Skeletal muscle tissue (tissue), 4 donors: Measurements from ENCODE around the gene DPY19L2. TPM values are rescaled to one million over a fixed set of nuclear protein-coding genes. Genes with fewer than 3 reads are reported as not detected.
"Not testable (repeated sequence)": the region's sequence is repeated elsewhere in the genome, so short reads cannot be mapped to it uniquely, and the experiment has no call there.

Experiments used
- H3K27ac ChIP-seq: one replicate; pipeline ENCODE4 v1.7.0; 2013; ENCODE audit warnings: mild to moderate bottlenecking, low read depth, low read length, inconsistent platforms
- H3K27me3 ChIP-seq, 3 donors: one replicate each; pipeline ENCODE4 v1.7.0; 2013; ENCODE audit warnings: low read length in 3 of 3; ENCODE audit not compliant: control insufficient read depth in 3 of 3, insufficient read depth in 3 of 3
- H3K36me3 ChIP-seq, 3 donors: one replicate each; pipeline ENCODE4 v1.7.0; 2013; ENCODE audit warnings: low read length in 3 of 3; ENCODE audit not compliant: control insufficient read depth in 3 of 3, insufficient read depth in 3 of 3
- H3K4me1 ChIP-seq, 3 donors: one replicate each; pipeline ENCODE4 v1.7.0; 2013; ENCODE audit warnings: low read length in 3 of 3, mild to moderate bottlenecking in 3 of 3; ENCODE audit not compliant: control insufficient read depth in 3 of 3, insufficient read depth in 3 of 3
- H3K4me3 ChIP-seq, 3 donors: one replicate each; pipeline ENCODE4 v1.7.0; 2013; ENCODE audit warnings: low read length in 3 of 3
- H3K9ac ChIP-seq, 3 donors: one replicate each; pipeline ENCODE4 v1.7.0; 2013; ENCODE audit warnings: low read length in 3 of 3, mild to moderate bottlenecking in 3 of 3, moderate library complexity in 2 of 3, low read depth in 1 of 3
- H3K9me3 ChIP-seq, 3 donors: one replicate each; pipeline ENCODE4 v1.7.0; 2013; ENCODE audit warnings: low read length in 3 of 3; ENCODE audit not compliant: control insufficient read depth in 3 of 3
- total RNA-seq: library from RNA; depleted of rRNA; stranded (reverse); fragments of >200 nt; gene quantifications from one replicate; pipeline ENCODE4 v1.2.3, GENCODE V29; 2014
- donor health status: Osteomylitis.

Gene DPY19L2
- total RNA-seq, 1 donor from 2014 or later: 12.5 TPM

DNA sequence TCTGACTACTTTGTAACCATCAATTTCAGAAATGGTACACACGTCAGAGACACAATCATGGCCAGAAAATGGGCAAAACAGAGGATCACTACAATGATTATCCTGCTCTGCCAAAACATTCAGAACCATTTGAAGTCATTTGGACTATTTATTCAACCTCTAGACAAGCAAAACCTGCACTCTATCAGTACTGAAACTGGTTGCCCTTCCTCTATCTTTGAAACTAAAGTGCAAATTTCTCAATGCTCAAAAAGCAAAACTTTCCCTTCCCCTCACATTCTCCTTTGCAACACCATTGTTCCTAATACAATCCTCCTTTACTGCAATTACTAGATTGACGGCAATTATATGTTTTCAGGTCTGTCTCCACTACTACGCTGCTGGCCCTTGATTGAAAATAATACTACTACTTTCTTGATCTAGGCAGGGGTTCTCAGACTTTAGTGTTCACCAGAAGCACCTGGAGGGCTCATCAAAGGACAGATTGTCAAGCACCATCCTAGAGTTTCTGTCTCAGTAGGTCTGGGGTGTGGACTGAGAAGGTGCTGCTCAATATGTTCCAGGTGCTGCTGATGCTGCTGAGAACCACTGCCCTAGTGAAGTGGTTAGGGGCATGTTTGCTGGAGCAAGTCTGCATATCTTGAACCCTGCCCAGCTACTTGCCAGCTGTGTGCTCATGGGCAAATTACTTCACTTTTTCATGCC, 31.5 kb upstream of the DPY19L2 start:
- not testable (repeated sequence) for H3K4me3 ChIP-seq, H3K9me3 ChIP-seq, H3K27ac ChIP-seq, H3K4me1 ChIP-seq, H3K27me3 ChIP-seq, H3K9ac ChIP-seq, H3K36me3 ChIP-seq

GRCh38 chr12:63699011-63699410, 30.7 kb upstream of the DPY19L2 start:
- H3K9me3 ChIP-seq, H3K27ac ChIP-seq, H3K4me3 ChIP-seq, H3K27me3 ChIP-seq, H3K36me3 ChIP-seq, H3K4me1 ChIP-seq, H3K9ac ChIP-seq: not testable (repeated sequence)

GRCh38 chr12:63690837-63691236, 22.5 kb upstream of the DPY19L2 start:
- not testable (repeated sequence) for H3K4me3 ChIP-seq, H3K36me3 ChIP-seq, H3K9ac ChIP-seq, H3K27me3 ChIP-seq, H3K27ac ChIP-seq, H3K9me3 ChIP-seq, H3K4me1 ChIP-seq

GRCh38 chr12:63689141-63689540, 20.8 kb upstream of the DPY19L2 start:
- H3K9me3 ChIP-seq: not testable (repeated sequence)

DNA sequence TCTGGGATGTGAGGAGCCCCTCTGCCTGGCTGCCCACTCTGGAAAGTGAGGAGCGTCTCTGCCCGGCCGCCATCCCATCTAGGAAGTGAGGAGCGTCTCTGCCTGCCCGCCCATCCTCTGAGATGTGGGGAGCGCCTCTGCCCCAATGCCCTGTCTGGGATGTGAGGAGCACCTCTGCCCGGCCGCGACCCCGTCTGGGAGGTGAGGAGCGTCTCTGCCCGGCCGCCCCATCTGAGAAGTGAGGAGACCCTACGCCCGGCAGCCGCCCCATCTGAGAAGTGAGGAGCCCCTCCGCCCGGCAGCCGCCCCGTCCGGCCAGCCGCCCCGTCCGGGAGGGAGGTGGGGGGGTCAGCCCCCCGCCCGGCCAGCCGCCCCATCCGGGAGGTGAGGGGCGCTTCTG, 18.3 kb upstream of the DPY19L2 start:
- not testable (repeated sequence) for H3K9me3 ChIP-seq, H3K4me3 ChIP-seq, H3K4me1 ChIP-seq, H3K27ac ChIP-seq, H3K9ac ChIP-seq, H3K36me3 ChIP-seq, H3K27me3 ChIP-seq

More at GRCh38 chr12:63689141-63689540, 20.8 kb upstream of the DPY19L2 start:
- H3K27ac ChIP-seq, H3K9ac ChIP-seq, H3K4me1 ChIP-seq, H3K27me3 ChIP-seq, H3K4me3 ChIP-seq, H3K36me3 ChIP-seq: not testable (repeated sequence)

DNA sequence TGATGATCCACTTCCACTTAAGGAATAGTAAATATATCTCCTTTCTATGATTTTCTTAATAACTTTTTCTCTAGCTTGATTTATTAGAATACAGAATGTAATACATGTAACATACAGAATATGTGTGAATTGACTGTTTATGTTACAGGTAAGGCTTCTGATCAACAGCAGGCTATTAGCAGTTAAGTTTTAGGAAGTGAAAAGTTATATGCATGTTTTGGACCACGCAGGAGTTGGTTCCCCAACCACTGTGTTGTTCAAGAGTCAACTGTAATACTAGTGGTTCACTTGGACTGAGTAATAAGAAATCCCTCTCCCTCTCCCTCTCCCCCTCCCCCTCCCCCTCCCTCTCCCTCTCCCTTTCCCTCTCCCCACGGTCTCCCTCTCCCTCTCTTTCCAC, 17.5 kb upstream of the DPY19L2 start:
- not testable (repeated sequence) for H3K27me3 ChIP-seq, H3K36me3 ChIP-seq, H3K4me1 ChIP-seq, H3K9me3 ChIP-seq, H3K4me3 ChIP-seq, H3K27ac ChIP-seq, H3K9ac ChIP-seq

- not testable (repeated sequence) for H3K4me3 ChIP-seq, H3K9ac ChIP-seq, H3K36me3 ChIP-seq, H3K4me1 ChIP-seq, H3K9me3 ChIP-seq, H3K27ac ChIP-seq, H3K27me3 ChIP-seq
These were observed 14.3 kb upstream of the DPY19L2 start for GRCh38 chr12:63682617-63683016.

DNA sequence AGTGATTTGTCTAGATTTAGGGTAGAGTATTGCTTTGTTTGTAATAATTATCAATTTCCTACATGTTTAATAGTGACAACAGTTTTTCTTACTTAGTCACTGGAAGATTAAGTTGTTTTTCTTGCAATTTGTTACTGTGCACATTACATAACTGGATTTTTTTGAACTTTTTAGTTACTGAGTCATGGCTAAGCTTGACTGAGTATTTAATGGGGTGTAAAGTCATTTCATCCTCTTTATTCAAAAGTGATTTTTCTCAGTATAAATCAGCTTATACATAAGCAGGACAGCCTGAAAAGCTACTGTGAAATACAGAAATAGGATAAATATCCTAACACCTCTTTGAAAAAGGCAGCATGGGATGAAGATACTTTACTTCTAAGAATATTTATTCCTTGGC, 12.5 kb upstream of the DPY19L2 start:
- H3K27me3 ChIP-seq, H3K36me3 ChIP-seq, H3K4me3 ChIP-seq, H3K9ac ChIP-seq, H3K9me3 ChIP-seq, H3K4me1 ChIP-seq, H3K27ac ChIP-seq: not testable (repeated sequence)

DNA sequence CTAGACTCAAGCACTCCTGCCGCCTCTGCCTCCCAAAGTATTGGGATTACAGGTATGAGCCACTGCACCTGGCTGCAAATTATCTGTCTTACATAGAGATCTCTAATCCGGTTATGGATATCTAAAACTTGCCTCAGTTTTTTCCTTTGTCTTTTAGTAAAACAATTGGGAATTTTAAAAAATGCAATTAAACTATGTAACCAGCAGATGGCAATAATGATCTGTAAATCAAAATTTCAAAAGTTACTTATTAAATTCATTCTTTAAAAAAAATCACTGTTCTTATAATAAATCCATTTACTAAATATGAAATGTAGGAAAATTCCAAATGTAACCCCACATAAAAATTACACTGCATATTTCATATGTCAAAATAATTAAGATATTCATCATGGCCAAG, 4.3 kb upstream of the DPY19L2 start:
- H3K36me3 ChIP-seq, H3K9ac ChIP-seq, H3K4me3 ChIP-seq, H3K27ac ChIP-seq, H3K4me1 ChIP-seq, H3K27me3 ChIP-seq, H3K9me3 ChIP-seq: not testable (repeated sequence)

DNA sequence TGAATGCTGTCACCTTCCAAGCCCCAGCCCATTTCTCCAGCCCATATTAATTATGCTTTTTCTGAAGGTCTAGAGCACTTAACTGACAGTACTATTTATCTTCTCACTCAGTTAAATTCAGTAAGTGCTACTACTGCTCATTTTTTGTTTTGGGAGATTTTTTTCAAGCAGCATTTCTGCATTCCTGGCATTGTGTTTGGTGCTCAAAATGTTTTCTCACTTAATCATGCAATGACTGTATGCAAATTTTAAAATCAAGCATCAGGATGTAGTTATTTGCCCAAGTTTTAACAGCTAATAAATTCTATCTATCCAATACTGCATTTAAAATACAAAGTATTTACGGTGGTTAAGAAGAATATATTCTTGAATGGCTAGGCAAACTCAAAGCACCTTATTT, 1.6 kb upstream of the DPY19L2 start:
- not testable (repeated sequence) for H3K36me3 ChIP-seq, H3K9ac ChIP-seq, H3K27me3 ChIP-seq, H3K9me3 ChIP-seq, H3K4me1 ChIP-seq, H3K27ac ChIP-seq, H3K4me3 ChIP-seq

DNA sequence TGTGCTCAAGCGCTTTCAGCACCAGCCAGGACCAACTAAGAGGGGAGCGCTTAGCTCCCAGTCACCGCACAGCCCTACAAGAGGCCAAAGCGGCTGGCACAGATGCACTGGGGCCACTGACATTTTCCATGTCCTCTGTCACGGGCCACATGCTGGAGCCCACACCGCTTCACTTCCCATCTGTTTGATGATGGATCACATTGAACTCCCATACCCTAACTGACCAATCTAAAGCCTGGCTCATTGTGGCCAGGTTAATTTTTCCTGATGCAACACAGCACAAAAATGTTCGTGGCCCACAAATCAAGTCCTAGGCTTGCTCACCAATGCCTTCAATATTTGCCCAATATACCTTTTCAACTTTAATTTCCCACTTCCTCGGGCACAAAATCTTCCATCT, 1.1 kb upstream of the DPY19L2 start:
- H3K9ac ChIP-seq, H3K4me1 ChIP-seq, H3K27me3 ChIP-seq, H3K36me3 ChIP-seq, H3K27ac ChIP-seq, H3K9me3 ChIP-seq, H3K4me3 ChIP-seq: not testable (repeated sequence)
